ENCODE results near the gene SPOCK1.

DNA sequence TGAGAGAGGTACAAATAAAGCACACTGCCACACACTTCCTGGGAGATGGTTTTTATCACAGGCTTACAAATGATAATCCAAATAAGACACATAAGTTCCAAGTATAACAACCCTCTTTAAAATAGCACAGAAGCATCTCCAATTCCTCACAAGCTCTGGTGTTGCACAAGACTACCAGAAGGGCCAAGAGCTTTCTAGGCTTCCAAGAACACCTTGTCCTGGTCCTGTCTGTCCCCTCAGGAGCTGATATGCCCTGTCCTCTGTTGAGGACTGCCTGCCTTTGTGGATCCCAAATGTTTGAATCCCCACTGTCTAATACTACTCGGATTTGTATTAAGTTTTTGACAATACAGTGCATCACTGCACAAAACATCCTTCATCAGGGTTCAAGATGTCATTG lies 110.1 kb downstream of the SPOCK1 start:
- TF ChIP-seq, protein P1, sequence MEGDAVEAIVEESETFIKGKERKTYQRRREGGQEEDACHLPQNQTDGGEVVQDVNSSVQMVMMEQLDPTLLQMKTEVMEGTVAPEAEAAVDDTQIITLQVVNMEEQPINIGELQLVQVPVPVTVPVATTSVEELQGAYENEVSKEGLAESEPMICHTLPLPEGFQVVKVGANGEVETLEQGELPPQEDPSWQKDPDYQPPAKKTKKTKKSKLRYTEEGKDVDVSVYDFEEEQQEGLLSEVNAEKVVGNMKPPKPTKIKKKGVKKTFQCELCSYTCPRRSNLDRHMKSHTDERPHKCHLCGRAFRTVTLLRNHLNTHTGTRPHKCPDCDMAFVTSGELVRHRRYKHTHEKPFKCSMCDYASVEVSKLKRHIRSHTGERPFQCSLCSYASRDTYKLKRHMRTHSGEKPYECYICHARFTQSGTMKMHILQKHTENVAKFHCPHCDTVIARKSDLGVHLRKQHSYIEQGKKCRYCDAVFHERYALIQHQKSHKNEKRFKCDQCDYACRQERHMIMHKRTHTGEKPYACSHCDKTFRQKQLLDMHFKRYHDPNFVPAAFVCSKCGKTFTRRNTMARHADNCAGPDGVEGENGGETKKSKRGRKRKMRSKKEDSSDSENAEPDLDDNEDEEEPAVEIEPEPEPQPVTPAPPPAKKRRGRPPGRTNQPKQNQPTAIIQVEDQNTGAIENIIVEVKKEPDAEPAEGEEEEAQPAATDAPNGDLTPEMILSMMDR (IDR thresholded peaks at IDR 0.05 in 8 of 11, conservative IDR thresholded peaks at IDR 0.05 in 3 of 11), result no peak
- TF ChIP-seq POLR2AphosphoS5 (IDR thresholded peaks at IDR 0.05), result no peak
- no peak for TF ChIP-seq POLR2A (IDR thresholded peaks at IDR 0.05)
